IMR-90 (cell line): Measurements from ENCODE around the gene MAP6. TPM values are rescaled to one million over a fixed set of nuclear protein-coding genes. Genes with fewer than 3 reads are reported as not detected.

Source experiments
- ATAC-seq: fragments of 200-7000 bp; cut with Tn5 transposase; 2 replicates; pipeline ENCODE4 v1.9.1; 2020; ENCODE audit warnings: low read depth, mild to moderate bottlenecking, moderate library complexity
- BruUV-seq: library from RNA; stranded (reverse); fragments of 400-500 nt; replicated peaks from 2 replicates; lab custom pipeline; 2021; lab: Mats Ljungman, UMichigan
- CTCF ChIA-PET: fragments of 300-600 bp; formaldehyde crosslinking; extraction: SDS; loops from one replicate; lab custom pipeline; 2021; ENCODE audit warnings: antibody characterized with exemption; lab: Yijun Ruan, JAX
- POLR2A ChIA-PET: fragments of 300-600 bp; sonication (Branson Sonifier 250); formaldehyde crosslinking; loops from one replicate; lab custom pipeline; 2022; ENCODE audit warnings: antibody characterized with exemption; ENCODE audit not compliant: unreplicated experiment; lab: Charles Lee
- DNase-seq: peaks from one replicate; pipeline ENCODE4 v3.0.0; 2013
- H2AFZ ChIP-seq: replicated peaks from 2 replicates; pipeline ENCODE3; 2013; ENCODE audit warnings: low read length, mild to moderate bottlenecking; ENCODE audit not compliant: poor library complexity
- H2AK5ac ChIP-seq: 2 replicates; pipeline ENCODE4 v1.6.1; 2013; ENCODE audit warnings: low read depth, low read length, inconsistent platforms
- H2AK9ac ChIP-seq: replicated peaks from 2 replicates; pipeline ENCODE3; 2013; ENCODE audit warnings: mild to moderate bottlenecking, low read depth, low read length, moderate library complexity; ENCODE audit not compliant: poor library complexity
- H2BK120ac ChIP-seq: 2 replicates; pipeline ENCODE4 v1.6.1; 2013; ENCODE audit warnings: low read depth, low read length, inconsistent platforms
- H2BK15ac ChIP-seq: 3 replicates; pipeline ENCODE4 v1.6.1; 2013; ENCODE audit warnings: low read depth, low read length, inconsistent platforms
- H2BK20ac ChIP-seq: 2 replicates; pipeline ENCODE4 v1.6.1; 2013; ENCODE audit warnings: low read depth, mild to moderate bottlenecking, inconsistent platforms, low read length, moderate library complexity
- H2BK5ac ChIP-seq: 2 replicates; pipeline ENCODE4 v1.6.1; 2013; ENCODE audit warnings: mild to moderate bottlenecking, low read depth, low read length, inconsistent platforms; ENCODE audit not compliant: poor library complexity, severe bottlenecking
- H3K14ac ChIP-seq: replicated peaks from 2 replicates; pipeline ENCODE4 v1.6.1; 2013; ENCODE audit warnings: low read depth, low read length, inconsistent platforms
- H3K18ac ChIP-seq: 2 replicates; pipeline ENCODE4 v1.6.1; 2013; ENCODE audit warnings: low read depth, low read length, control low read depth
- H3K23ac ChIP-seq: 2 replicates; pipeline ENCODE4 v1.6.1; 2013; ENCODE audit warnings: low read depth, low read length, inconsistent platforms
- H3K27ac ChIP-seq: 2 replicates; pipeline ENCODE4 v1.5.1; 2013; ENCODE audit warnings: mild to moderate bottlenecking, control low read depth, low read length; ENCODE audit not compliant: insufficient read depth
- H3K27me3 ChIP-seq: 2 replicates; pipeline ENCODE4 v1.6.1; 2013; ENCODE audit warnings: low read length; ENCODE audit not compliant: control insufficient read depth, insufficient read depth
- H3K36me3 ChIP-seq: 2 replicates; pipeline ENCODE4 v1.6.1; 2013; ENCODE audit warnings: low read length, mixed read lengths; ENCODE audit not compliant: control insufficient read depth, insufficient read depth
- H3K4ac ChIP-seq: 2 replicates; pipeline ENCODE4 v1.6.1; 2013; ENCODE audit warnings: low read depth, low read length, inconsistent platforms
- H3K4me1 ChIP-seq: 2 replicates; pipeline ENCODE4 v1.6.1; 2013; ENCODE audit warnings: low read length, mixed read lengths; ENCODE audit not compliant: control insufficient read depth, insufficient read depth
- H3K4me2 ChIP-seq: 2 replicates; pipeline ENCODE4 v1.6.1; 2013; ENCODE audit warnings: low read depth, mild to moderate bottlenecking, control low read depth, low read length, moderate library complexity
- H3K4me3 ChIP-seq: 2 replicates; pipeline ENCODE4 v1.5.1; 2013; ENCODE audit warnings: low read depth, mild to moderate bottlenecking, control low read depth, low read length, moderate library complexity; ENCODE audit not compliant: insufficient read depth
- H3K56ac ChIP-seq: 2 replicates; pipeline ENCODE4 v1.6.1; 2013; ENCODE audit warnings: low read length, inconsistent platforms; ENCODE audit not compliant: insufficient read depth; ENCODE audit errors: extremely low read depth
- H3K79me1 ChIP-seq, 2 experiments: 2 replicates each; pipeline ENCODE4 v1.6.1; 2013; ENCODE audit warnings: low read length in 2 of 2, inconsistent platforms in 1 of 2, low read depth in 1 of 2
- H3K9ac ChIP-seq: 2 replicates; pipeline ENCODE4 v1.6.1; 2013; ENCODE audit warnings: low read depth, low read length, control low read depth
- H3K9me1 ChIP-seq: 2 replicates; pipeline ENCODE4 v1.6.1; 2013; ENCODE audit warnings: low read length, inconsistent platforms; ENCODE audit not compliant: insufficient read depth
- H3K9me3 ChIP-seq: 2 replicates; pipeline ENCODE4 v1.6.1; 2013; ENCODE audit warnings: low read length; ENCODE audit not compliant: control insufficient read depth, insufficient read depth
- H4K20me1 ChIP-seq: 2 replicates; pipeline ENCODE4 v1.6.1; 2013; ENCODE audit warnings: low read length, inconsistent platforms; ENCODE audit not compliant: insufficient read depth
- H4K5ac ChIP-seq: 2 replicates; pipeline ENCODE4 v1.6.1; 2013; ENCODE audit warnings: mild to moderate bottlenecking, low read depth, low read length, control low read depth
- H4K8ac ChIP-seq, 2 experiments: 2 replicates each; pipeline ENCODE4 v1.6.1; 2013; ENCODE audit warnings: low read depth in 2 of 2, low read length in 2 of 2, control low read depth in 1 of 2, inconsistent platforms in 1 of 2
- H4K91ac ChIP-seq: 2 replicates; pipeline ENCODE4 v1.6.1; 2013; ENCODE audit warnings: low read depth, low read length, inconsistent platforms; ENCODE audit not compliant: insufficient read depth
- BHLHE40 ChIP-seq: fragments of 150-350 bp; IDR thresholded peaks from 2 replicates; pipeline ENCODE4 v1.6.1; 2016; ENCODE audit warnings: mild to moderate bottlenecking, low read depth, low read length
- CEBPB ChIP-seq: IDR thresholded peaks from 2 replicates; pipeline ENCODE4 v1.6.1; 2012; ENCODE audit warnings: low read depth, low read length, improper control_type of control experiment
- CHD1 ChIP-seq: IDR thresholded peaks from 2 replicates; pipeline ENCODE4 v1.6.1; 2012; ENCODE audit warnings: low read depth, low read length, improper control_type of control experiment
- FOS ChIP-seq: fragments of 150-350 bp; IDR thresholded peaks from 2 replicates; pipeline ENCODE4 v1.6.1; 2016; ENCODE audit warnings: low read depth, low read length
- MXI1 ChIP-seq: IDR thresholded peaks from 2 replicates; pipeline ENCODE4 v1.6.1; 2012; ENCODE audit warnings: low read depth, mild to moderate bottlenecking, low read length, moderate library complexity, borderline replicate concordance
- NFE2L2 ChIP-seq: fragments of 150-350 bp; IDR thresholded peaks from 2 replicates; pipeline ENCODE4 v1.6.1; 2016; ENCODE audit warnings: low read depth, mild to moderate bottlenecking, low read length
- POLR2A ChIP-seq: IDR thresholded peaks from 2 replicates; pipeline ENCODE4 v1.6.1; 2012; ENCODE audit warnings: mild to moderate bottlenecking, low read depth, low read length
- RAD21 ChIP-seq: IDR thresholded peaks from 2 replicates; pipeline ENCODE4 v1.6.1; 2012; ENCODE audit warnings: low read length, improper control_type of control experiment
- RCOR1 ChIP-seq: IDR thresholded peaks from 2 replicates; pipeline ENCODE4 v1.6.1; 2012; ENCODE audit warnings: mild to moderate bottlenecking, low read length, improper control_type of control experiment; ENCODE audit not compliant: insufficient replicate concordance
- RFX5 ChIP-seq: IDR thresholded peaks from 2 replicates; pipeline ENCODE4 v1.8.0; 2012; ENCODE audit warnings: low read depth, mild to moderate bottlenecking, low read length, moderate library complexity
- SMC3 ChIP-seq: fragments of 150-350 bp; IDR thresholded peaks from 2 replicates; pipeline ENCODE4 v1.6.1; 2016; ENCODE audit warnings: low read depth, mild to moderate bottlenecking, antibody characterized with exemption, low read length, moderate library complexity
- WGBS, 2 experiments: methylation state at CpG; one replicate each; pipeline versions ENCODE4 v1.1.5 to v1.1.7; 2013; ENCODE audit warnings: missing lambda C conversion rate in 2 of 2; ENCODE audit not compliant: insufficient read length in 1 of 2; ENCODE audit errors: extremely low coverage in 2 of 2; 5-methylcytosine and 5-hydroxymethylcytosine counted together
- dilution Hi-C: fragments of 300-500 bp; cut with HindIII; formaldehyde crosslinking; loops from one replicate; pipeline ENCODE4 v1.14.3; 2018; ENCODE audit warnings: low sequenced_read_pairs; ENCODE audit not compliant: unreplicated experiment
- in situ Hi-C: fragments of 300-500 bp; cut with MboI; formaldehyde crosslinking; loops from 3 replicates; pipeline ENCODE4 v1.14.3; 2019; ENCODE audit warnings: low sequenced_read_pairs, inconsistent platforms, mixed read lengths
- intact Hi-C: fragments of 100-400 bp; cut with micrococcal nuclease; formaldehyde crosslinking; loops from 2 replicates; pipeline ENCODE4 v1.10.0; 2022
- polyA plus RNA-seq, 3 experiments: library from polyadenylated mRNA; depleted of rRNA; stranded (reverse); fragments of >200 nt; gene quantifications; 2 replicates each; pipeline ENCODE4 v1.2.3, GENCODE V29; 2012; ENCODE audit warnings: low replicate concordance in 1 of 3
- total RNA-seq: library from RNA; depleted of rRNA; stranded (reverse); fragments of >200 nt; gene quantifications from 2 replicates; pipeline ENCODE4 v1.2.3, GENCODE V29; 2012
- TF ChIP-seq, protein P1 (sequence below): fragments of 150-350 bp; IDR thresholded peaks from 2 replicates; pipeline ENCODE4 v1.6.1; 2017; ENCODE audit warnings: mild to moderate bottlenecking, antibody characterized with exemption, low read length, low read depth
- TF ChIP-seq, protein P2 (sequence below): conservative IDR thresholded peaks from 2 replicates; pipeline ENCODE4 v1.5.1; 2012; ENCODE audit warnings: mild to moderate bottlenecking, low read depth, low read length, improper control_type of control experiment
- TF ChIP-seq, protein P3 (sequence below): fragments of 150-350 bp; IDR thresholded peaks from 2 replicates; pipeline ENCODE4 v1.6.1; 2016; ENCODE audit warnings: low read depth, mild to moderate bottlenecking, low read length, moderate library complexity, borderline replicate concordance

MAP6 gene
- total and polyA plus RNA-seq, 2 of the 4 experiments (the other 2 are of a cell fraction): 3.0 to 3.4 TPM

DNA sequence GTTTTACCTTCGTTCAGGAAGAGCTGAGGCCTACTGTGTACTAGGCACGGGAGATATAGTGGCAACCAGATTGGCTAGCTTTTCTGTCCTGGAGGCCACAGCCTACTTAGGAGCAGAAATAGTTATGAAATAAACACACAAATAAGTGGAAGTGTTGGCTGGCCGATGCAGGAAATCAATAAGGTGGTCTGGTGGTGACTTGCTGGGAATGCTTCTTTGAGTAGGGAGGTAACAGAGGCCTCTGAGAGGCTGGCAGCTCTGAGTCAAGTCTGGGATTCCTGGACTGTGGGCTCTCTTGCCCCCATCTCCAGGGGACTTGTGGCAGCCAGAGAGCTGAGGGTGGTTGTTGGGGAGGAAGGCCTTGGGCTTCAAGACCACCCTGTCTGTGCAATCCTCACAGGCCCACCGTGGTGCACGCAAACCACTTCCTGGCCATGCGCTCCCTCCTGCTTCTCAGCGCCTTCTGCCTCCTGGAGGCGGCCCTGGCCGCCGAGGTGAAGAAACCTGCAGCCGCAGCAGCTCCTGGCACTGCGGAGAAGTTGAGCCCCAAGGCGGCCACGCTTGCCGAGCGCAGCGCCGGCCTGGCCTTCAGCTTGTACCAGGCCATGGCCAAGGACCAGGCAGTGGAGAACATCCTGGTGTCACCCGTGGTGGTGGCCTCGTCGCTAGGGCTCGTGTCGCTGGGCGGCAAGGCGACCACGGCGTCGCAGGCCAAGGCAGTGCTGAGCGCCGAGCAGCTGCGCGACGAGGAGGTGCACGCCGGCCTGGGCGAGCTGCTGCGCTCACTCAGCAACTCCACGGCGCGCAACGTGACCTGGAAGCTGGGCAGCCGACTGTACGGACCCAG lies 102.7 kb downstream of the MAP6 start:
- peaks cover 62% of the 10 kb centered on the region for H3K36me3 ChIP-seq
- ChIA-PET CTCF (interaction anchor here (0.6 to 1.7 kb wide), 4 partner anchors 12 to 103 kb away, joined by 3 to 4 read pairs (median 3); partner anchors contain the start of gene MAP6), POLR2A (interaction anchor here (0.6 to 3.9 kb wide), 4 partner anchors 8 to 176 kb away, joined by 3 to 27 read pairs (median 6); no protein-coding TSS in a partner anchor)
- no peaks in the 10 kb centered on the region for H3K27me3 ChIP-seq
- peaks cover 23 to 69% of the 10 kb centered on the region in 2 experiments for H3K79me1 ChIP-seq
- H4K8ac ChIP-seq: 0 out of 4 replicates have a peak overlapping the region, but pooled peaks of 1 of the 2 experiments have one; percentile 6
- H2AK5ac ChIP-seq: no peak overlapping the region
- H2BK20ac ChIP-seq: no peak overlapping the region
- TF ChIP-seq RAD21 (no peak), RFX5 (no peak), SMC3 (no peak), RCOR1 (no peak), NFE2L2 (no peak), MXI1 (no peak), POLR2A (no peak), CHD1 (no peak), CEBPB (no peak), FOS (no peak), BHLHE40 (no peak)
- TF ChIP-seq, protein P1, sequence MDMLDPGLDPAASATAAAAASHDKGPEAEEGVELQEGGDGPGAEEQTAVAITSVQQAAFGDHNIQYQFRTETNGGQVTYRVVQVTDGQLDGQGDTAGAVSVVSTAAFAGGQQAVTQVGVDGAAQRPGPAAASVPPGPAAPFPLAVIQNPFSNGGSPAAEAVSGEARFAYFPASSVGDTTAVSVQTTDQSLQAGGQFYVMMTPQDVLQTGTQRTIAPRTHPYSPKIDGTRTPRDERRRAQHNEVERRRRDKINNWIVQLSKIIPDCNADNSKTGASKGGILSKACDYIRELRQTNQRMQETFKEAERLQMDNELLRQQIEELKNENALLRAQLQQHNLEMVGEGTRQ: no peak
- TF ChIP-seq, protein P2, sequence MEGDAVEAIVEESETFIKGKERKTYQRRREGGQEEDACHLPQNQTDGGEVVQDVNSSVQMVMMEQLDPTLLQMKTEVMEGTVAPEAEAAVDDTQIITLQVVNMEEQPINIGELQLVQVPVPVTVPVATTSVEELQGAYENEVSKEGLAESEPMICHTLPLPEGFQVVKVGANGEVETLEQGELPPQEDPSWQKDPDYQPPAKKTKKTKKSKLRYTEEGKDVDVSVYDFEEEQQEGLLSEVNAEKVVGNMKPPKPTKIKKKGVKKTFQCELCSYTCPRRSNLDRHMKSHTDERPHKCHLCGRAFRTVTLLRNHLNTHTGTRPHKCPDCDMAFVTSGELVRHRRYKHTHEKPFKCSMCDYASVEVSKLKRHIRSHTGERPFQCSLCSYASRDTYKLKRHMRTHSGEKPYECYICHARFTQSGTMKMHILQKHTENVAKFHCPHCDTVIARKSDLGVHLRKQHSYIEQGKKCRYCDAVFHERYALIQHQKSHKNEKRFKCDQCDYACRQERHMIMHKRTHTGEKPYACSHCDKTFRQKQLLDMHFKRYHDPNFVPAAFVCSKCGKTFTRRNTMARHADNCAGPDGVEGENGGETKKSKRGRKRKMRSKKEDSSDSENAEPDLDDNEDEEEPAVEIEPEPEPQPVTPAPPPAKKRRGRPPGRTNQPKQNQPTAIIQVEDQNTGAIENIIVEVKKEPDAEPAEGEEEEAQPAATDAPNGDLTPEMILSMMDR: no peak
- TF ChIP-seq, protein P3, sequence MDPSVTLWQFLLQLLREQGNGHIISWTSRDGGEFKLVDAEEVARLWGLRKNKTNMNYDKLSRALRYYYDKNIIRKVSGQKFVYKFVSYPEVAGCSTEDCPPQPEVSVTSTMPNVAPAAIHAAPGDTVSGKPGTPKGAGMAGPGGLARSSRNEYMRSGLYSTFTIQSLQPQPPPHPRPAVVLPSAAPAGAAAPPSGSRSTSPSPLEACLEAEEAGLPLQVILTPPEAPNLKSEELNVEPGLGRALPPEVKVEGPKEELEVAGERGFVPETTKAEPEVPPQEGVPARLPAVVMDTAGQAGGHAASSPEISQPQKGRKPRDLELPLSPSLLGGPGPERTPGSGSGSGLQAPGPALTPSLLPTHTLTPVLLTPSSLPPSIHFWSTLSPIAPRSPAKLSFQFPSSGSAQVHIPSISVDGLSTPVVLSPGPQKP: no peak
- no peak overlapping the region for H4K5ac ChIP-seq
- no peak overlapping the region for H3K27ac ChIP-seq
- dilution Hi-C loops: no loop called here
- no peak overlapping the region for H3K56ac ChIP-seq
- peak overlapping the region; percentile 39 for H3K23ac ChIP-seq
- no peak for DNase-seq
- H3K9ac ChIP-seq: peak overlapping the region; percentile 29; the same call in 1 of the 2 replicates
- H3K9me3 ChIP-seq: no peaks in the 10 kb centered on the region
- H2BK120ac ChIP-seq: no peak overlapping the region
- BruUV-seq: no TSS peak
- in situ Hi-C loops: no loop called here
- peaks cover 26% of the 10 kb centered on the region for H3K4me1 ChIP-seq
- H2BK15ac ChIP-seq: no peak overlapping the region
- H4K20me1 ChIP-seq: peaks cover 89% of the 10 kb centered on the region
- peak overlapping the region; percentile 56 for H3K4me2 ChIP-seq
- H2AFZ ChIP-seq: no peak overlapping the region
- no peak overlapping the region for H3K4me3 ChIP-seq
- peaks cover 1% of the 10 kb centered on the region for H3K9me1 ChIP-seq
- no peak for ATAC-seq
- H3K14ac ChIP-seq: no peak overlapping the region; the same call in 1 of the 2 replicates
- peak overlapping the region; percentile 29; the same call in 1 of the 2 replicates for H3K4ac ChIP-seq
- no peak overlapping the region for H3K18ac ChIP-seq
- peak overlapping the region; percentile 85 for H2AK9ac ChIP-seq
- H2BK5ac ChIP-seq: peak overlapping the region; percentile 53
- WGBS, 2 experiments: 92% methylated on average over 30 of the region's 43 CpGs; no CpG with 5 or more reads in 1 of the 2 experiments
- no peak overlapping the region for H4K91ac ChIP-seq
- intact Hi-C loops: no loop called here
